NCI-H1417 treated with DMSO at 0.1 percent for 48 hours (cell line): ENCODE data around the gene NEURL1B.
"Not testable (repeated sequence)": the region's sequence is repeated elsewhere in the genome, so short reads cannot be mapped to it uniquely, and the experiment has no call there.

Source experiments
- DNase-seq: peaks from one replicate; lab custom pipeline; 2025; lab: John Stamatoyannopoulos, UW

NEURL1B gene

DNA sequence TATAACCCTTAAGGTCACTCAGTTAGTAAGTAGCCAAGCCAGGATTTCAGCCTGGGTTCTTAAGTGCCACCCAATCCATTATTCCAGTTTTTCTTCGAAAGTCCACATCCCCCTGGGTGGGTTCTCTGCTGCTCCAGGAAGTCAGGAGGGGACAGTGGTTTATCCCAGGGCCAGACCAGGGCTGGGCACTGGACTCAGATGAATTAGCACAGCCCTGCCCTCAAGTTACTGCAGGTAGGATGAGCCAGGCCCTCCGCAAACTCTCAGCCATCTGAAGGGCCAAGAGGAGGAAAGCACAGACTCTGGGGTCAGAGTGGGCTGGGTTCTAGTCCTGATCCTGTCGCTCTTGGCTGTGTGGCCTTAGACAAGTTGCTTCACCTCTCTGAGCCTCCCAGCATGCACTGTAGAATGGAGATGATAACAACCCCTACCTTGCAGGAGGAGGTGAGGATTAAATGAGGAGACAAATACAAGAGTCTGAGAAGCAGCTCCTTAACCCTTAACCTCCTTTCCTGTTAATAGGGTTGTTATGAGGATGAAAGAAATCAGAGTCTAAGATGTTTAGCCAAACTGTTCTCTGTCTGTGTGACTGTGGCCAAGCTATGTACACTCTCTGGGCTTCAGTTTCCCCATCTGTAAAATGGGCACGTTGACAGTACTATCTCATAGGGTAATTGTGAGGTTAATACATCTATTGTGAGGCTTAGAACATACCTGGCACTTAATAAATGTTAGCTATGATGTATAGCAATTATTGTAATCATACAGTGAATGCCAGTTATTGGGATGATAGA, 6.8 kb upstream of the NEURL1B start:
- DNase-seq, result no peak

DNA sequence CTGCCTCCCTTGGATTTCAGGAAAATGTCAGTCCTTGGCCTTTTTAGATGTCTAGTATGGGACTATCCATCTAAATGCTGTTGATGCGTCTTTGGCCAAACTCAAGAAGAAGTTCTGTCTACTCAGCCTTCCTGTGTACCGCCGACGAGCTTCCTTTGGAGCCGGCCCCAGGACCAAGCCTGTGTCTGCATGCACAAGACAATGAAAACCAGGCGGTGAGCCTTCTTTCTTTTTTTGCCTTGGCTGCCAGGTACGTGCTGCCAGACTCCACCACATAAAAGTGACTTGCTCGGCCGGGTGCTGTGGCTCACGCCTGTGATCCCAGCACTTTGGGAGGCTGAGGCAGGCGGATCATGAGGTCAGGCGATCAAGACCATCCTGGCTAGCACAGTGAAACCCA, 6.0 kb upstream of the NEURL1B start:
- no peak for DNase-seq

DNA sequence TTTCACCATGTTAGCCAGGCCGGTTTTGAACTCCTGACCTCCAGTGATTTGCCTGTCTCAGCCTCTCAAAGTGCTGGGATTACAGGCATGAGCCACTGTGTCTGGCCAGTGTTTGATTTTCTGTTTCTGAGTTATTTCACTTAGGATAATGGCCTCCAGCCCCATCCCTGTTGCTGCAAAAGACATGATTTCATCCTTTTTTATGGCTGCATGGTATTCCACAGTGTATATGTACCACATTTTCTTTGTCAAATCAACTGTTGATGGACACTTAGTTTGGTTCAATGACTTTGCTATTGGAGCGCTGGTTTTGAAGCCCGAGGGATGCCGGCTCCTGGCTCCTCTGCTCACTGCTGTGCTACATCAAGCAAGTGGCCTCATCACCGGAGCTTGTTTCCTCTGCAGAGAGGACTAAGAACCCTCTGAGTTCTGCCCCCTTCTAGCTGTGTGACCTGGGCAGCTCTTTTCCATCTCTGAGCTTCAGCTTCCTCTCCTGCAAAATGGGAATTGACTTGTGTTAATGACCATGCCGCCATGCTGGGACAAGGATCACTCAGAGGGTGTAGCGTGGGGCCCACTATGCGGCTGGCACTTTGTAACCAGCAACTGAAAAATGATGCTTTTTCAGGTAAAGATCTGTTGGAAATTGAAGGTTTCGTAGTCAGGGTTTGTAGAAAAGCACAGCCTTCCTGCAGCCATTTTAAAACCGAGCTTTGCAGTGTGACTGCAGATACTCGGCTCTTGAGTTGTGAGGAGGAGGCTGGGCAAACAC, 4.6 kb upstream of the NEURL1B start:
- DNase-seq, result no peak

DNA sequence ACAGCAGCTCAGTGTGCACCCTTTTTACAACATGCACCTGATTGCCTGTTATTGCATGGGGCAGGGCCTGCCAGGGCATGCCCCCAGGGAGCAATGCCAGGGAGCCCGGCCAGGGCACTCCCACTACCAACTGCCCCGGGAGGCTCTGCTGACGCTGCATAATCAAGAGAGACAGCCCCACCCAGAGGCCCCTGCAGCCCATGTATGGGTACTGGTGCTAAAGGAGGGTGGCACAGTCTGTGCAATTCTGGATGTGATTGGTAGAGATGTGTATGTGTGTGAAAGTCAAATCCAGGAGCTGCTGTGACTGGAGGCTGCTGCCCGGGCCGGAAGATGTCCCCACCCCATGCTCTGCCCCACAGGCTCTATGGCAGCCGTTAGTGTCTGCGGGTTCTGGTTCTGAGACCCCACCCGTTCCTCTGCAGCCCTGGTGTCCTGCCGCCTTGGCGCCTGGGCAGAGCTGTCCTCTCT, 3.9 kb upstream of the NEURL1B start:
- no peak for DNase-seq

DNA sequence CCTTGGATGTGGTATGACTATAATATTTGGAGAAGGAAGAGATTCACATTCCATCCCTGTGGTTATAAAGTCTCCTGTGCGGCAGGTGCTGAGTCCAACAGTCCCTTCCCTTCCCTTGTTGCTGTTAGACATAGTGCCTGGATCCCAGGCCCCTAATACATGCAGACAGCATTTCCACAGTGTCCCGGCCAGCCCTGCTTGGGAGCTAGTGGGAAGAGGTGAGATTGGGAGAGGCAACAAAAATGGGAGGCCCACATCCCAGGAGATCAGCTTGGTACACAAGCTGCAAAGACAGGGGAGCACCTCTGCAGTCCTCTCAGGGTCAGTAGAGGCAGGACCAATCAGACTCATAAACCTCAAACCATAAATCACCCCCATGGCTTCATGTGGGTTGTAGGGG, 3.3 kb upstream of the NEURL1B start:
- DNase-seq, result no peak

DNA sequence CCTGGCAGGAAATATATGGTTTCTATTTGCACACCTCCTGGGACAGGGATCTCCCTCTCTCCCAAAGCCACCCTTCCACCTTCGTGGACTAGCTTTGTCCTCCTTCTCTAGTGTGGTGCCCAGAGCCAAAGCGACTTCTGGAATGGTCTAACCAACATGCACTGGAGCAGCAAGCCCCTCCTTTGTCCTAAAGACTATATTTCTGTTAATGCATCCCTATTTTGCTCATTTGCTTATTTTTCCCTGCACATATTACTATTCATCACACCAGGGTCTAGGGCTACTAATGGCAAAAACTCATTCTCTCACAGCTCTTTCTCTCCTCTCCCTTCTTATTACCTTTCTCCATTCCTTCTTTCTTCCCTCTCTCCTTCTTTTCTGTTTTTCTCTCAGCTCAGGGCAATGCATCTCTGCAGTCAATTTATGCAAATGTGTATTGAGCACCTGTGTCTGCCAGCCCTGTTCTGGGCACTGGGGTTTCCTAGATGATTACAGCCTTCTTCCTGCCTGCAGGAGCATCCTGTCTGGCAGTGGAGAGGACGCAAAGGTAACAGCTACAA, 2.8 kb upstream of the NEURL1B start:
- DNase-seq, result no peak

DNA sequence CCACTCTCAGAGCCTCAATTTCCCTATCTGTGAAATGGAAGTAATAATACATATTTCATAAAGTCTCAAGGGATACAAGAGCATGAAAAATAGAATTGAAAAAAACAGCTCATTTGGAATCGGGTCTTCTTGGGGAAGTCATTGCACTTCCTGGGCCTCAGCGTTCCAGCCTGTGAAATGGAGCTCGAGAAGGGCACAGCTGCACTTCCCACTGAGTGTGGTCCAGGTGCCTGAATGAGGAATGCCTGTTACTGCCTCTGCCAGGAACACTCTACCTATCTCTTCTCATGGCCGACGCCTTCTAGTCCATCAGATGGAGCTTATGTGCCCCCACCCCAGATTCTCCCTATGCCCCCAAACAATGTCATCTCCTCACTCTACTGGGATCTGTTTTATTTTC, 924 bp upstream of the NEURL1B start:
- no peak for DNase-seq

DNA sequence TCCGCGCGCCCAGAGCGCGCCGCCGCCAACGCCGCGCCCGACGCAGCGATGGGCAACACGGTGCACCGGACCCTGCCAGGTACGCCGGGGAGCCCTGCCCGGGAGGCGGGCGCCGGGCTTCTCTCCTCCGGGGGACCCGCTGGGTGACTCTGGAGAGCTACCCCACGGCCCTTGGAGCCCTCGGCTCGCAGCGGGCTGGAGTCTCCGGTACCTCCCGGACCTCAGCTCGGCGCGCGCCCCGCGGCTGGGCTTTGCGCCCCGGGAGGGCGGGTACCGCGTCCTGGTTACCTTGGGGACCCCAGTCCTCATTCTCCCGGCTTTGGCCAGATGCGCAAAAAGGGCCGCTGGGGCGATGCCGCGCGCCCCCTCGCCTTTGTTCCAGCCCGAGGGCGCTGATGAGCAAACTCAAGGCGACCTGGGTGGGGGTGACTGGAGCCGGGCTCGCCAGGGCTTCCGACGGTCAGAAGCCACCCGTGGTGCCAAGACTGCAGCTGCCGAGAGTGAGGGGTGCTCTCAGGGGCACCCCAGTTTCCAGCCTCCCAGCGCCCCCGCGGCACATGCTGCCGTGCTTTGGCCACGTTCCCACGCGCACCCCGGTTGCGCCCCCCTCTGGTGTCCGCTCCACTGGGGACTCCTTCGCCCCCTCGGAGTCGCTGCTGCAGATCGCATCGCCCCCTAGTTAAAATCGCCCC, 442 bp downstream of the NEURL1B start:
- no peak for DNase-seq

DNA sequence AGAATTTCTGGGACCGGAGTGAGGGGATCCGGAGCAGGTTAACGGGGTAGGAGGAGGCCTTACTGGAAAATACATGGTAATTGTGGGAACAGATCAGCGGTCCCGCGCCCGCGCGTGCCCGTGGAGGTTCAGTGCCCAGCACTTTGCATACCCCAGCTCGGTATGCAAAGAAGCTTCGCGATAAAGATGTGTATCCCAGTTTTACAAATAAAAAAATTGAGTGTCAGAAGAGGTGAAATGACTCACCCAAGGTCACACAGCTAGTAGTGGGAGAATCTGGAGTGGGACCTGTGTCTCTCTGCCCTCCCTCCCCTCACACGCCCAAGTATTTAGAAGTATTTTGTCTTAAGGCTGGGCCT, 967 bp downstream of the NEURL1B start:
- no peak for DNase-seq

DNA sequence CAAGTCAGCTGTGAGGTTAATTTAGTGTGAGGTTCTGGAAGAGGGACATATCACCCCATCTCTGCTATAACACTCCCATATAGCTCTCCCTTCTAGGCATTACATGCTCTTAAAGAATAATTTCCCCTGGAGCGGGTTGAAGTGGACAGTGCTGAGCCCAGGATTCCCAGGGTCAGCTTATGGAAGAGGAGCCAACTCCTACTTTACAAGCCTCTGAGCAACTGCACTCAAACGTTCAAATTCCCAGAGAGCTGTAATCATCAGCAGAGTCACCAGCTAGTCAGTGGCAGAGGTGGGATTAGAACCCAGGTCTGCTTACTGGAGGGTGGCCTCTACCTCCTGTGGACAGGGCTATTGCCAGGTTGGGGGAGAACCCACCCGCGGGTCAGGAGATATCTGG, 1.4 kb downstream of the NEURL1B start:
- no peak for DNase-seq

DNA sequence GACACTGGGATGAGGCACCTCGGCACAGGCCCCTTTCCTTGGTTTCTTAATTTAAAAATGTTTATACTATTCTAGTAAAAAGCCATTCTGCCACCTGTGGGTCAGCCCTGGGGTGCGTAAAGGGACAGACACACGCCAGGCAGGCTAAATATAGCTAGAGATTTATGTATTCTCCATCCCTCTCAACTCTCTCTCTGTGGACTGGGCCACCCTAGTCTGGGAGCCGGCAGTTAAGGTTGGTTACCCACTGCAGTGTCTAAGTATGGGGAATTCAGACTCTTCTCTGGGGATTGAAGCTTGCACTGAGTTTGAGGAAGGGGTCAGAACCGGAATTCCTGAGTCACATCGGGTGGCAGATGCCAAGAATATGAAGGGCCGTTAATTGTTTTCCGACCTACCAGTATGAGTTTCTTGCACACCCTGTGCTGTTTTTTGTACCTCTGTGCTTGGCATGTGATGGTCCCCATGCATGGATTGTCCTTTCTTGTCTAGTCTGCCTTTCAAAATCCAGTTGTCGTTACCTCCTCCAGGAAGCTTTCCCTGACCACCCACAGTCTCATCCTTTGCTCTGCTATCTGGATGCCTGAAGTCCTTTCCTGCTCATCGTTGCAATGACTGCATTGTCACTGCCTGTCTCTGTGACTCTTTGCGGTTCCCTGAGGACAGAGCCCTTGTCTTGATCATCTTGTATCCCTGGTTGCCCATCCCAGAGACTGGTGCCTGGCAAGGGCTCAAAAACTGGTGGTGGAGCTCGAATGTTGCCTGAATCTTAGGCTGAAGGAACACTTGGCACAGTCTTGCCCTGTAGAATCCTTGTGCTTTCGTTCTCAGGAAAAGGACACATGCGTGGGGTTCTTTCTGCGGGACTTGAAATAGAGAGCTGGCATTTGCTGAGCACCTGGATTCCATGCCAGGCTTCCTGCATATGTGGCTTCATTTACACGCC, 2.1 kb downstream of the NEURL1B start:
- no peak for DNase-seq

DNA sequence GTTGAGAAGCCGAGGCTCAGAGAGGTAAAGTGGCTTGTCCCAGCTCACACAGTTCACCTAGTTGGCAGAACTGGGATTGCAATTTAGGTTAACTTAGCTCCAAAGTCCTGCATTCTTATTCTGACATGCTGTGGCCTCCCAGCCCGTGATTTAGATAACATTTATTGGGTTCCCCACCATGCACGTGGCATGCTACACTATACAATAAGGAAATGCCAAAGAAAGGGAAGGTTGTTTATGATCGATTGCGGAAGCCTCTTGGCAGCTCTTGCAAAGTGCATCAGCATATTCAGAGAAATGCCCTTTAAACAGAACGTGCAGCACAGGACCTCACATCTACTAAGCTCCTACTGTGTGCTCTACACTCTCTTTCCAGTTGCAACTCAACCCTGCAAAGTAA, 3.2 kb downstream of the NEURL1B start:
- no peak for DNase-seq

DNA sequence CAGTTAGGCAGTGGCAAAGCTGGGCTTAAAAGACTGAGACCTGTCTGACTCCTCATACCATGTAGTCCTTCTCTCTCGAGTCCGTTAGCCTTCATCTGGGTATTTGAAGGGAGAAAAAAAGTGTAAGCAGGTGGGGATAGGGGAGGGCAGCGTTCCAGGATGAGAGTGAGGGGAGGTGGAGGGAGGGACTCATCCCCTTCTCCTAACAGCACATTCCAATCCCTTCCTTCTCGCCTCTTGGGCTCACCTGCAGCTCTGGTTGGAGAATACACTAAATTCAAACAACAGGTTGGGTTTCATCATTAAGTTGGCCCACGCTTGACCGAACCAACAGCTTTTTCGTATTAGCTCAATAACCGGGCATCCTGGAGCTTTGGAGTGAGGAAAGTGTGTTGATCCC, 3.6 kb downstream of the NEURL1B start:
- no peak for DNase-seq

DNA sequence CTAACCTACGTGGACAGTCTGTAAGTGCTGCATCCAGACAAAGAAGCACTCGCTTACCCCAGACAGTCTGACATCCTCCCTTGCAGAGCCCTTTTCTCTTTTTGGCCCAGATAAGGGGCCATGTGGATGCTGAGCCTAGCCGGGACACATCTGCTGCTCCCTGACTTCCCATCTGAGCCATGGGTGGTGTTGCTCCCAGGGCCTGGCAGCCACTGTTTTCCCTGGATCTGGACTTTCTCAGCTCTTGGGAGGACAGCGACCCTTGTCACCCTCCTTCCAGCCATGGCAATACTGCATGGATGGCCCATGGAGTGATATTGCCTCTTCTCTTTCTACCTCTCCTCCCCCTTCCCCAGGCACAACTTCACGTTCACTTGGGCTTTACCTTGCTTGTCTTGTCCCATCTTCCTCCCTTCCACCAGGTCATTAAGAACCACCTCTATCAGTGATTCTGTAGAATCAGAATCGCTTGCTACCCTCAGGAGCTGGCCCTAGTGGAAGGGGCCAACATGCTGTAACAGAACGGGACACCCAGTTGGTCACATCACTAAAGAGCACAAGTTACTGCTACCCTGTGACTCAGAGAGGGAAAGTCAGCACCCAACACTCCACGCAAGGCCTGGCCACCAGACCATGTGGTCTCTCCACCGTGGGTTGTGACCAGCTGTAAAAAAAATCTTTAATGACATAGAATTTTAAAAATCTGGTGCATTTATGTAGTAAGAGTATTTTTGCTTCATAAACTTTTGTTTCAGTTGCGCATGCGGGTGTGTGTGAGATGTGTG, 4.4 kb downstream of the NEURL1B start:
- no peak for DNase-seq

DNA sequence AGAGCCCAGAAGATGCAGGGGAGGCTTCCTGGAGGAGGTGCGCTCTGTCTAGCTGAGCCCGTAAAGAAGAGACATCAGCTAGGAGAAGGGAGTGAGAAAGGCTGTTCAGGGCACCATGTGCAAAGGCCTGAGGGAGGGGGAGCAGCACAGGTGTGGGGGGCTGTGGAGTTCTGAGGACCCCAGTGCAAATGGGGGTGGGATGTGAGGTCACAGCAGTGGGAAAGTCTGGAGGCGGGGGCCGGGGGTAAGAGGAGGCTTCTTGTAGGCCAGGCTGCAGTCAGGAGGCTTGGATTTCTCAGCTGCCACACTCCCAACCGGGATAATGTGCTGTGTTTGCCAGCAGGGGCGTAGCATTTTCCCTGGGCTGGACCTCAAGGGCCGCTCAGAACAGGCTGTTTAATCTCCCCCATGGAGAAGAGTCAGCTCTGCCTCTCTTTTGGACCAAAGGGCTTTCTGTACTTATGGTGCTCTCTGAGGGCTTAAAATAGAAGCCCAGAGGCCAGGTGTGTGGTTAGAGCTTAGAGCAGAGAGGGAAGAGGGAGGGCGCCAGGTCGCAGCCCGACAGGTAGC, 5.7 kb downstream of the NEURL1B start:
- DNase-seq, result no peak

DNA sequence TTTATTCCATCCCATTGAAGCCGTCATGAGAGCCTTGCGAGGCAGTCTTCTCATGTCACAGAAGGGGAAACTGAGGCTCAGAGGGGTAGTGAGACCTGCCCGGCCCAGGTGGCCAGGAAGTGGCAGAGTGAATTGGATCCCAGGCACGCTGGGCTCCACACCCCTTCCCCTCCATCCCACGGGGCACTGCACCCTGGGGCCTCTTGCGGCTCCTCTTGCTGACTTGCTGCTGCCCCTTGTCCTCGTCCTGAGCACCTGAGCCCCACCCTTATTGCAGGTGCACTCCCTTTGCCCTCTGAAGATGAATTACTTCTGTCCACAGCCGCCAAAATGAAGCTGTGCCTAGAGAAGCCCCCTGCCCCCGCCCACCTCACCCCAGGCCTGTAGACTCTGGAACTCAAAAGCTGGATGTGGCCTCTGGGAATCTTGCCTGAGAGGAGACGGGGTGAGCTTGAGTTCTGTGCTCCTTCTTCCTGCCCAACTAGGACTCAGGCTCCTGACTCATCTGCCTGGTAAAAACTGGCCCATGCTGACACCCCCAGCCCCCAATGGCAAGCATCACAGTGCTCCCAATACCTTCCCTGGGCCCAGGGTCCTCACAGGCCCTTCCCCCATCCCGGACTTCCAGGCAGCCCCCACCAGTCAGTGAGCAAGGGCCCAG, 6.4 kb downstream of the NEURL1B start:
- DNase-seq, result no peak

DNA sequence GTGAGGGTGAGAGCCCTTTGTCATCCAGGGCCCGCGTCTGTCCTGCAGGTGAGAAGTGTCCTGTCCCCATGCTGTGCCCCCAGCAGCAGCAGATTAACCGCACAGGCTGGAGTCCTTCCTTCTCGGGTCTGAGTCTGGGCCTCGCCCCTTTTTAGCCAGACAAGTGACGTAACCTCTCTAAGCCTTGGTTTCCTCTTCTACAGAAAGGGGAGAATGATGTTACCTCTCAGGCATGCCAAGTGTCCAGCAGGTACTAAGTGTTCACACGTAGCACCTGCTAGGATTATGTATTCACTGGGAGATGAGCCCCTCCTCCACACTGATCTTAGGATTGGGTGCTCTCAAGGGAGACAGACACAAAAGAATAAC, 6.9 kb downstream of the NEURL1B start:
- DNase-seq, result no peak

DNA sequence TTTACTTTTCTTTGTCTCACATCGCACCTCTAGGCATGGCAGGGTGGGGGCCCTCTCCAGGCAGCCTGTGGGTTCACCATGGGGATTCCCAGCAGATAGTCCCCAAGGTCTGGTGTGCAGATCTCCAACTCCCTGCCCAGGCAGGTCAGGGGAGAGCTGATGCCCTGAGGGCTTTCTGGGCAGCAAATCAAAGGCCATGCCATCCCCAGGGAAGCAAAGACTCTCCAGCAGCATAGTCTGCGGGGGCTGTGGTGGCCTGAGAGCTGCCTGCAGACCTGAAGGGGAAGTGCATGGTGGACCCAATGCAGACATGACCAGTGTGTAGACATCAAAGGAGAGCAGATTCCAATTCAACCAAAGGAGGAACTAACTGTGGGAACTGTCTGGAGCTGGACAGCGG, 7.7 kb downstream of the NEURL1B start:
- no peak for DNase-seq

DNA sequence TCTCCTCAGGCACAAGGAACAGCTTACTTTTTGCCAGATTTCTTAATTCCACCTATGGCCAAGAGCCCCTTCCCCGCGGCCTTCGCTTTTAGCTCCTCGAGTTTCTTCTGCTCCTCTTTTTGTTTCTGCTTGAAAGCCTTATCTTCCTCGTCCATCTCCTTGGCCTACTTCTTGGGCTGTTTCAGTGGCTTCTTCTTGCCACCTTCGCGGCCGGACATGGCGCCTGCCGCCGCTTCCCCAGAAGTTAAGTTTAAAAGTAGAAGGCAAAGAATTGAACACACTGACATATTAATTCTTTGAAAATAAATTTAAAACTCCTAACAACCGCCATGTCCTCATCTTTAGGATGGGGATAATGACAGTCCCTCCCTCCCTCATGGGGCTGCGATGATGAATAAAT, 15.4 kb downstream of the NEURL1B start:
- not testable (repeated sequence) for DNase-seq
